ENCODE measurements around the gene LAD1.

The LAD1 gene

DNA sequence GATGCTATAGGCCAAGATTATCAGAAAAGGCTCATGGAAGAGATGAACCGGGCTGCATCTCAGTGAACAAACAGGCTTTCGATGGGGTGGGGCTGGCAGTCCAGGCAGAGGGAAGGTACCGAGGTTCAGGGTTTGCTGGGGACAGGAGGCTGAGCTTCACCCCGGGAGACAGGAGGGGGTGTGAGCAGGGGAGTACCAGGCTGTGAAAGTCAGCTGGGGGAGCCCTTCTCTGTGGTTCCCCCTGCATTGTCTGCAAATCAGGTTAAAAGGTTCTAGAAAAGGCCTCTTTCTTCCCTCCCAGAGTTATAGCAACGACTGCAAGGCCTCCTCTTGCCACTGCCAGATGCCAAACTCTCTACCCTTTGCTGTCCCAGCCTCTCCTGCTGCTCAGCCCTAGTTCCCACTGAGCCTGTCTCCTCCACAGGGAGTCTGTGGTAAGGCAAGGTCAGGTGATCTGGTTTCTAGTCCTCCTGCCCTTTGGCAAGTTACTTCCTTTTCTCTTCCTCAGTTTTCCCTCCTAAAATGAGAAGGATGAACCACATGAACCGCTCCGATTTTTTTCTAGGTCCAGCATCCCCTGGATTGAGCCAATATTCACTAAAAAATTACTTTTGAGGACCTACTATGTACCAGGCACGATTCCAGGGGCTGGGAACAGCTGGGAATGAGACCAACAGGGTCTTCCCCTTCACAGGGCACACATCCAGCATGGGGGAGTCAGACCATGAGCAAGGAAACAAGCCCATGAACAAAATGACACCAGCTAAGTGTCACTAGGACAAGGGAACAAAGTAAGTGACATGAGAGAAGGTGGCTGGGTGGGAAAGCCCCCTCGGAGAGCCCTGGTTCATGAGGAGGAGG lies 7.2 kb downstream of the LAD1 start:
- no peak for DNase-seq (ENCODE audit: low spot score)

DNA sequence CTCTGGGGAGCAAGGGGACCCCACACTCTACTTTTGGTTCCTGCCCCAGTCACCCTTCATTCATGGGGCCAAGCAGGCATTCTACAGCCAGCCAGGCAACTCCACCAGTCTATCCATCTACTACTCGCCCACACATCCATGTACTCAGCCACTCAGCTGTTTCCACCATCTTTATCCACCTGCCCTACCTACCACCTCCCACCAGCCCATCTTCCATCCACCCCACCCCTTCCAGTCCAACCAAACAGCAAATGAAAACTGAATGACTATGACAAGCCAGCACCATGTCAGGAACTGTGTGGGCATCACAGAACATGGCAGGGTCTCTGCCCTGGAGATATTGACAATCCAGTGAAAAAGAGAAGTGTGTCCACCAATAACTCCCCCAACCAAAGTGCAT lies 7.9 kb downstream of the LAD1 start:
- DNase-seq (ENCODE audit: low spot score): no peak

DNA sequence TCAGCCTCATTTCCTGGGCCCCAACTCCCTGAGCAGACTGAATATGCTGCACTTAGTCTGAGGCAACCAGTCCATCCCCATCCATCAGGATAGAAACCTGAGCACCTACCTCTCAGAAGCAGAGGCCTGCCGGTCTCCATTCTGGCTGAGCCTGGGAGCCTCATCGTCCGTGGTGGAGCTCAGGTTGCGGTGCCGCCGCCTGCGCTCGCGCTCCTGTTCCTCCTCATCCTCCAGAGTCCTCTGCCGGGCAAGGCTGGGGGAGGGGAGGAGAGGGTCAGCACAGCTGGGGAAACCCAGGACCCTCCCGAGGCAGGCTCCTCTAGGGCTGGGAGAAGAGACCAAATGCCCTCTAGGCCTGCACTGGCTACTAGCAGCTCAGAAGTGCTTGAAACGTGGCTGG lies 10.1 kb downstream of the LAD1 start:
- DNase-seq (ENCODE audit: low spot score): no peak

- no peak for DNase-seq (ENCODE audit: low spot score)
Observed at GRCh38 chr1:201386208-201386607, 12.9 kb downstream of the LAD1 start.

DNA sequence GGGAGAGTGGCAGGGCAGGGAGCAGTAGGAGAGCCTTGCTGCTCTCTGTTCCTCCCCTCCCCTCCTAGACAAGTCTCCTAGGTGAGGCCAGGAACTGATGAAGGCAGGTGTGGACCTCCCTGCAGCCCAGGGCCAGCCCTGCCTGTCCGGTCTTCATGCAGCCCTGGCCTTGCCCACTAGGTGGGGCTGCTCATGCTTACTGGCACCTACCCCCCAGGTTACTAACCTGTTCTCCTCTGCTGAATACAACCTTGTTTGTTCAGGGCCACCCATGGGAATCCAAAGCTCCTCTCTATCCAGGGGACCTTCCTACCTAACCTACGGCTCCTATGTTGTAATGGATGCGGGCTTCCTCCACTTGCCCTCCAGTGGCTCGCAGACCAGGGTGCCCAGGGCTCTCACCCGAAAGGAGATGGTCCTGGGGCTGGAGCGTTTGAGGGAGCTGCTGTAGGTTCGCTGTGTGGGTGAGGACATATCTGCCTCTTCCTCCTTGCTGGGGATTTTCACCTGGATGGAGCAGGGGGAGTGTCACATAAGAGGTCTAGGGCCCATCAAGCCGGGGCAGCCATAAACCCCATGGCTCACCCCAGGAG lies 13.7 kb downstream of the LAD1 start:
- DNase-seq (ENCODE audit: low spot score): peak; percentile 49

DNA sequence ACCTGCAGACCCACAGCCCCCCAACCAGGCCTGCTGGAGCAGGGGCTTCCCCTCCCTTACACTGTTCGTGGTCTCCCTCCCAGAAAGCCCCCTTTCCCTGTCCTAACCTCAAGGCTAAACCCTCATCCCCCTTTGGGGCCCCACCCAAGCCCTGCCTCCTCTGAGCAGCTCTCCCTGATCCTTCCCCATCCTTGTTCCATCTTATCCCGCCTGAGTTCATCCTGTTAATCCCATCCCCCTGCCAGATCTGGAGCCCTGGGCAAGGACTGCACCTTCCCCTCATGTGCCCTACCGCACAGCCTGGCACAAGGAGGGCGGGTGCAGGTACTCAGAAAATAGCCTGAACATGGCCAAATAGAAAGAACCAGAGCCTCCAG lies 14.7 kb downstream of the LAD1 start:
- DNase-seq (ENCODE audit: low spot score): no peak

GRCh38 chr1:201383647-201384405 lies 15.3 kb downstream of the LAD1 start:
- DNase-seq (ENCODE audit: low spot score): no peak

DNA sequence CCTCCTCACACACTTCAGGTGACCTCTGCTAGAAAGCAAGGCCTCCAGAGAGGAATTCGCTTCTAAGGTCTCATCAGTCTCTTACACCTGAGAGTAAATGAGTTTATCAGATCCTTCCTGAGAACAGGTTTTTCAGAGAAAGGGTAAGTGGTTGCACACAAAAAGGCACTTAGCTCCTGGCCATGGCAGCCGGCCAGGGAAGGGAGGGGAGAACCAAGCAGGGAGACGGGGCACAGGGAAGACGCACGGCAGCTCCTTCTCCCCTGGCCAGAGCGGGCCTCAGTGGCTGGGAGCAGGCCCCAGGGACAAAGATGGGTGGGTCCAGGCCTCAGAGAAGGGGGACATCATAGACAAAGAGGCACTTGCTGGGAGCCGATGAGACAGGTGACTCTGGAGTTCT lies 18.0 kb downstream of the LAD1 start:
- DNase-seq (ENCODE audit: low spot score): no peak

- DNase-seq (ENCODE audit: low spot score): no peak
Observed at GRCh38 chr1:201379733-201380242, 19.3 kb downstream of the LAD1 start.

DNA sequence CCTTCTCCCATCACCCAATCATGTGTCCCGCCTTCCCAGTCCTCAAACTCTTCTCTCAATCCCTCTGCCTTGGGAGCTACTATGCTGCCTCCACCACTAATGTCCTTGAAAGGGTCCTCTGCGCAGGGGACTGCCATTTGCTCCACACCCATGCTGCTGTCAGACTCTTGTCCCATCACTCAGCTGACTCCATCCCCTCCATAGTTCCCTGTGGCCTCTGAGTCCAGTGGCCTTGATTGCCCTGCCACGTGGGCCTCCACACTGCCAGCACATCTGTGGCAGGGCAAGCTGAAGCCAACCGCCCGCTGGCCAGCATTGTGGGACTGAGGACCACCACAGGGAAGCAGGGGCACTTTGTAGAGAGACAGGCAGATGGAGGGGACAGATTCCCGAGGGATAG lies 20.3 kb downstream of the LAD1 start:
- DNase-seq (ENCODE audit: low spot score): no peak

DNA sequence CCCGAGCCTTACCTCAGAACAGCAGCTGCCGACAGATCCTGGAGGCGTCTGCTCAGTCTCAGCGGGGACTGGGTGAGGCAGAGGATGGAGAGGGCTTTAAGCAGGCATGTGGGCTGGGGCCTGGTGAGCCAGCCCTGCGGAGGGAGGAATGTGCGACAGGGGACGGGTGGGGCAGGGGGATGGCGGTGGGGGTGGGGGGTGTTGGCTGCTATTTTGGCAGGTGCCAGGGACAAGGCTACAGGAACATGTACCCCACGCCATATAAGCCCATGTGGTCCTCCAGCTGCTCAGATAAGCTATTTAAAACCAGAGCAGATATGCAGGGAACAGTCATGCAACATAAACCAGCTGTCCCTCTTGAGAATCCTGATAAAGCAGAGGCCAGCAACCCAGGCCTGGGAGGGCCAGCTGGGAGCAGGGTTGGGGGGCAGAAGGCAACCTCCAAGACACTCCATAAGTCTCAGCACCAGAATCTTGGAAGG lies 21.5 kb downstream of the LAD1 start, which contains the start of gene TNNT2:
TNNT2 (minus strand) TSS at position 70 of the 482 bp plus-strand sequence. CDS start 4,426 bp downstream, outside the sequence.
- DNase-seq (ENCODE audit: low spot score): no peak

GRCh38 chr1:201376464-201377374 lies 22.4 kb downstream of the LAD1 start:
- DNase-seq (ENCODE audit: low spot score): peak; percentile 14

GRCh38 chr1:201376107-201376463 lies 23.0 kb downstream of the LAD1 start:
- no peak for DNase-seq (ENCODE audit: low spot score)

- no peak for DNase-seq (ENCODE audit: low spot score)
Observed at GRCh38 chr1:201375169-201375568, 24.0 kb downstream of the LAD1 start.

DNA sequence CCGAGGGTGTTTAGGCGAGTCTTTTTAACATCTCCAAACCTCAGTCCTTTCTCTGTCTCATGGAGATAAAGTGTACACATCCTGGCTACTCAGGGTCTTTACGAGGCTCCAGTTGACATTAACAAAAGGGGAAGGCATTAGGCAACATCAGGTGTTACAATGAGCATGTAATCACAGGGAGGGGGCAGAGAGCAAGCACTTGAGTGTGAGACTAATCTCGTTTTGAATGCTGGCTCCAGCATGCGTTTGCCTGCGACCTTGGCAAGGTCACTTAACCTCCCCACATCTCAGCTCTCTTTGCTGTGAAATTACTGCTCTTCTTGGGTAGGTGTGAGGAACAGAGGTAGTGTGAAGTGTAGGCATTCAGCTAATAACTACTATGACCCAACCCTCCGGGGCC lies 24.8 kb downstream of the LAD1 start:
- DNase-seq (ENCODE audit: low spot score): no peak

DNA sequence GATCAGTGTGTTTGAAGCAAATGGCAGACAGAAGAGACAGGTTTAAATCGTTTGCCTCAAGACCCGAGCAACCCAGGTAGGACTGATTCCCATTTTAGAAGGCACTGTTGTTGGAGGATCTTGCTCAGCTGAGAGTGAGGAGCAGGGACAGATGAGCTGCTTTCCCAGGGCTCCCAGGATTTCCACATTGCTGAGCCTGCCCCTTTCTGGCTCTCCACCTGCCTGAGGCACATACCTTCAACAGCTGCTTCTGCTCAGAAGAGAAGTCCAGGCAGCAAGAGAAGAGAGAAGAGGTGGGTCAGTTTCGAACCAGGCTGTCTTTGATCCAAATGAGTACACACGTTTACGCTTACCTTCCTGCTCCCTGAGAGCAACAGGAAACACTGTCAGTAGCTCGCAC lies 27.3 kb downstream of the LAD1 start:
- no peak for DNase-seq (ENCODE audit: low spot score)

DNA sequence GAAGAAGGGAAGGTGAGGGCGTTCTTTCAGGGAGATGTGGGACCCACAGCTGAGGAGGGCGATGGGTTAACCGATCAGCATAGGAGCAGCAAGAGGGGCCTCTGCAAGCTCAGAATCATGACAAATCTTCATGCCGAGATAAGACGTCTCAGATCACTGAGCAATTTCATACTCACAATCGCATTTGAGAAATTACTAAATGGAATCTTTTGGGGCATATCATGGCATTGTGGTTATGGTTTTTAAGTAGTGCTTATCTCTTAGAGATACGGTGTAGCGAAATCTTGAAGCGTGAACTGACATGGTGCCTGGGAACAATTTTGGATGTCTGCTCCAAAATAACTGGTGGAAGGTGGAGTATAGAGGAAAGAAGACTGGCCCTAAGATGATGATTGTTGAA lies 27.8 kb downstream of the LAD1 start:
- DNase-seq (ENCODE audit: low spot score): no peak

GRCh38 chr1:201370500-201370899 lies 28.6 kb downstream of the LAD1 start:
- no peak for DNase-seq (ENCODE audit: low spot score)

DNA sequence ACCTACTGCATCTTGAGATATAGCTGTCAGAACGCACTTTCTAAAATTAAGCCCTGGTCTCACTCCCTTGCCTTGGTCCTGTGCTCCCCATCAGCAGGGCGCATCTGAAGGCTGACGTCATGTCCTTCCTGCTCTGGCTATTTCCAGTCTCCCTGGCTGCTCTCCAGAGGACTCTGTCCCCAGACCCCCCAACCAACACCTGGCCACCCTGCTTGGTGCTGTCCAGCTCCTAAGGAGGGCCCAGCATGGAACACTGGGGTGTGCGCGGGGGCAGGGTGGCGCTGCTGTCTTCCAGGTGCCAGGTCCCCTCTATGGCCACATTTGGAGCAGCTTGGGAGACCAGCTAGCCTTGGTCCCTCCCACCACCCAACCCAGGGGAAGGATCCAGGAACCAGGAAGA lies 29.9 kb downstream of the LAD1 start:
- no peak for DNase-seq (ENCODE audit: low spot score)

DNA sequence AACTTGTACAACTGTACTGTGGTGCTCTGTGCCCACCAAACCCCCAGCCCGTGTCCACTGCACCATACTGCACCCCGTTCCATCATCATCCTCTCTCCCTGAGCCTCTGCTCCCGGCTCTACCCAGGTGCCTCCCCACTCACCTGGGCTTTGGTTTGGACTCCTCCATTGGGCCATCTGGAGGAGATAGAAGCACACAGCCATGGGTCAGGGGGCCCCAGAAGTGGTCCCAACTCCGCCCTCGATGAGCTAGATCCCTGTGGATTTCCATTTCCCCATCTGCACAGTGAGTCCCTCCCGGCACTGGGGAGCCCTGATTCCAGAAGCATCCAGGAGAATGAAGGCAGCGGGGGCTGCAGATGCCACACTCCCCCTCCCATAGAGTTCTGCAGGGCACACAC lies 32.4 kb downstream of the LAD1 start:
- no peak for DNase-seq (ENCODE audit: low spot score)

DNA sequence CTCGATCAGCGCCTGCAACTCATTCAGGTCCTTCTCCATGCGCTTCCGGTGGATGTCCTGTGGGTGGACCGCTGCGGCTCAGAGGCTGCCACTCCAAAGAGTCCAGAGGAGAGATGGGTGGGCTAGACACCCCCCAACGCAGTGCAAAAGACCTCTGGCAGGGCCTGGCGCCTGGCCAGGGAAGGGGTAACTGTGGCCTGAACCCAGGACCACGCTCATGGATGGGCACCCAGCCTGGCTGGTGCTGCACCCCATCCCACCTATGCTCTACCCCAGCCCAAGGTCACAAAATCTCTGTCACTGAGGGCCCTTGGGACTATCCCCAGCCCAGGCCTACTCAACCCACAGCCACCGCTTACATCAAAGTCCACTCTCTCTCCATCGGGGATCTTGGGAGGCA lies 33.9 kb downstream of the LAD1 start:
- DNase-seq (ENCODE audit: low spot score): no peak

- no peak for DNase-seq (ENCODE audit: low spot score)
Observed at GRCh38 chr1:201364808-201365105, 34.4 kb downstream of the LAD1 start.
